K562 (cell line): ENCODE measurements around the gene AKT1S1. TPM values are rescaled to one million over a fixed set of nuclear protein-coding genes. Genes with fewer than 3 reads are reported as not detected.

Experiments used
- ATAC-seq: fragments of 200-7000 bp; cut with Tn5 transposase; 3 replicates; pipeline ENCODE4 v1.9.1; 2020; ENCODE audit warnings: moderate library complexity
- BruUV-seq: library from RNA; stranded (reverse); fragments of 400-500 nt; replicated peaks from 2 replicates; lab custom pipeline; 2021; lab: Mats Ljungman, UMichigan
- CTCF ChIA-PET: fragments of 300-600 bp; formaldehyde crosslinking; extraction: SDS; loops from one replicate; lab custom pipeline; 2021; ENCODE audit warnings: low intra/inter-chr PET ratio; lab: Yijun Ruan, JAX
- POLR2A ChIA-PET: fragments of 300-600, 350-650 bp; sonication (Branson Sonifier 250); formaldehyde crosslinking; extraction: SDS; loops from one replicate; lab custom pipeline; 2021; ENCODE audit warnings: antibody characterized with exemption, inconsistent platforms; lab: Yijun Ruan, JAX
- DNase-seq, 4 experiments: peaks; one replicate each; pipeline versions ENCODE4 v3.0.0 to v3.0.0-alpha.2; 2011 to 2018; ENCODE audit warnings: low spot score in 3 of 4, mixed read lengths in 3 of 4; ENCODE audit errors: extremely low read depth in 1 of 4
- FAIRE-seq: peaks from 2 replicates; lab custom pipeline; 2011; peaks lifted over from hg19 to GRCh38; lab: Jason Lieb, UNC
- H2AFZ ChIP-seq: 2 replicates; pipeline ENCODE4 v1.6.0; 2011; ENCODE audit warnings: low read depth, low read length, control low read depth, inconsistent platforms
- H3K27ac ChIP-seq: fragments of 200-600 bp; 3 replicates; pipeline ENCODE4 v1.8.0; 2011; ENCODE audit warnings: low read depth, mild to moderate bottlenecking, control low read depth, inconsistent platforms, low read length, moderate library complexity, mixed read lengths; ENCODE audit errors: extremely low read depth
- H3K27me3 ChIP-seq, 2 experiments: fragments of 300-600 bp in 1 of 2; 2 replicates in 1 of 2; 3 replicates in 1 of 2; pipeline versions ENCODE4 v1.6.0 to v1.8.0; 2011; ENCODE audit warnings: inconsistent platforms in 2 of 2, low read length in 2 of 2, mild to moderate bottlenecking in 1 of 2, mixed read lengths in 1 of 2, moderate library complexity in 1 of 2; ENCODE audit not compliant: control insufficient read depth in 2 of 2, insufficient read depth in 2 of 2
- H3K36me3 ChIP-seq: fragments of 300-600 bp; 3 replicates; pipeline ENCODE4 v1.8.0; 2011; ENCODE audit warnings: mild to moderate bottlenecking, low read length, inconsistent platforms; ENCODE audit not compliant: control insufficient read depth, insufficient read depth
- H3K4me1 ChIP-seq, 2 experiments: fragments of 200-600 bp in 1 of 2; replicated peaks in 1 of 2; 2 replicates in 1 of 2; 3 replicates in 1 of 2; pipeline versions ENCODE4 v1.5.1 to v1.8.0; 2011; ENCODE audit warnings: inconsistent platforms in 2 of 2, low read length in 2 of 2, mild to moderate bottlenecking in 1 of 2, mixed read lengths in 1 of 2, moderate library complexity in 1 of 2; ENCODE audit not compliant: control insufficient read depth in 2 of 2, insufficient read depth in 2 of 2
- H3K4me2 ChIP-seq: 2 replicates; pipeline ENCODE4 v1.6.1; 2011; ENCODE audit warnings: low read length, control low read depth, inconsistent platforms, mixed read lengths; ENCODE audit not compliant: insufficient read depth
- H3K4me3 ChIP-seq: fragments of 200-600 bp; sonication (generic), shearing (Covaris generic); 2 replicates; pipeline ENCODE4 v1.5.1; 2016; ENCODE audit warnings: control low read depth, inconsistent platforms
- H3K79me2 ChIP-seq: fragments of 200-600 bp; 3 replicates; pipeline ENCODE4 v1.8.0; 2011; ENCODE audit warnings: low read length, inconsistent platforms; ENCODE audit not compliant: control insufficient read depth, insufficient read depth
- H3K9ac ChIP-seq, 2 experiments: 2 replicates each; pipeline versions ENCODE4 v1.6.0 to v1.6.1; 2011; ENCODE audit warnings: low read depth in 2 of 2, low read length in 2 of 2, control low read depth in 1 of 2, inconsistent platforms in 1 of 2, mild to moderate bottlenecking in 1 of 2, mixed read lengths in 1 of 2; ENCODE audit not compliant: insufficient read depth in 1 of 2
- H3K9me1 ChIP-seq: one replicate; pipeline ENCODE4 v1.6.0; 2011; ENCODE audit warnings: inconsistent platforms, mild to moderate bottlenecking, low read length, moderate library complexity; ENCODE audit not compliant: control insufficient read depth, insufficient read depth
- H3K9me3 ChIP-seq: replicated peaks from 2 replicates; pipeline ENCODE4 v1.5.1; 2011; ENCODE audit warnings: low read depth, low read length, inconsistent platforms; ENCODE audit not compliant: control insufficient read depth, insufficient read depth
- H4K20me1 ChIP-seq: replicated peaks from 2 replicates; pipeline ENCODE4 v1.6.1; 2011; ENCODE audit warnings: low read length, inconsistent platforms, mixed read lengths; ENCODE audit not compliant: control insufficient read depth, insufficient read depth
- JUND ChIP-seq, 2 experiments: IDR thresholded peaks; 2 replicates in 1 of 2; 3 replicates in 1 of 2; pipeline ENCODE4 v1.6.1; 2011; ENCODE audit warnings: borderline replicate concordance in 2 of 2, low read depth in 2 of 2, low read length in 2 of 2, improper control_type of control experiment in 1 of 2, missing biosample characterization in 1 of 2, missing genetic modification characterization in 1 of 2, missing genetic modification reagents in 1 of 2
- RCOR1 ChIP-seq, 2 experiments: IDR thresholded peaks; 2 replicates each; pipeline ENCODE4 v1.6.1; 2012; ENCODE audit warnings: low read depth in 2 of 2, low read length in 2 of 2, borderline replicate concordance in 1 of 2, improper control_type of control experiment in 1 of 2
- SMARCA5 ChIP-seq: fragments of 450-650 bp; IDR thresholded peaks from 2 replicates; pipeline ENCODE4 v1.6.1; 2016
- SMC3 ChIP-seq: conservative IDR thresholded peaks from 2 replicates; pipeline ENCODE4 v1.6.1; 2011; ENCODE audit warnings: low read depth, low read length, improper control_type of control experiment; ENCODE audit not compliant: insufficient read depth
- SREBF1 ChIP-seq: fragments of 150-350 bp; IDR thresholded peaks from 2 replicates; pipeline ENCODE4 v1.6.1; 2014; ENCODE audit warnings: antibody characterized with exemption, low read depth, low read length, borderline replicate concordance
- TBL1XR1 ChIP-seq, 2 experiments: IDR thresholded peaks; 2 replicates each; pipeline ENCODE4 v1.6.1; 2012; ENCODE audit warnings: improper control_type of control experiment in 2 of 2, low read length in 2 of 2, mild to moderate bottlenecking in 1 of 2
- TFAP4 ChIP-seq: sonication (generic); formaldehyde crosslinking; IDR thresholded peaks from 2 replicates; pipeline ENCODE4 v1.8.0; 2022; ENCODE audit warnings: missing genetic modification reagents, mild to moderate bottlenecking, moderate library complexity, borderline replicate concordance
- VEZF1 ChIP-seq: fragments of 200-800 bp; sonication (Bioruptor generic); IDR thresholded peaks from 2 replicates; pipeline ENCODE4 v1.6.1; 2017; ENCODE audit warnings: missing genetic modification characterization, missing compliant biosample characterization
- ZBTB33 ChIP-seq: sonication (generic); formaldehyde crosslinking; IDR thresholded peaks from 2 replicates; pipeline ENCODE4 v1.8.1; 2023; ENCODE audit warnings: mild to moderate bottlenecking, missing genetic modification reagents
- WGBS: fragments of 100-300 bp; shearing (Covaris generic); methylation state at CpG from one replicate; pipeline ENCODE4 v1.1.6; 2016; ENCODE audit warnings: low coverage, mixed read lengths; ENCODE audit not compliant: insufficient coverage; ENCODE audit errors: missing lambda C conversion rate; 5-methylcytosine and 5-hydroxymethylcytosine counted together
- in situ Hi-C: fragments of 300-500 bp; cut with MboI; formaldehyde crosslinking; loops from 4 replicates; pipeline ENCODE4 v1.15.0; 2018; ENCODE audit warnings: inconsistent platforms, mixed read lengths
- intact Hi-C: fragments of 100-400 bp; cut with micrococcal nuclease; formaldehyde crosslinking; loops from 2 replicates; pipeline ENCODE4 v1.14.2; 2022
- polyA plus RNA-seq, 8 experiments: library from polyadenylated mRNA; depleted of rRNA in 4 of 8; stranded (reverse) in 5 of 8; unstranded in 3 of 8; fragments of >200 nt; fragmentation: Nextera tagmentation in 2 of 8; fragmentation: Illumina TruSeq in 1 of 8; extraction: Ambion mirVana in 2 of 8; extraction: Trizol in 1 of 8; gene quantifications; 2 replicates each; pipeline versions ENCODE4 v1.2.1 to v1.2.3, GENCODE V29; 2011 to 2014; ENCODE audit warnings: inconsistent platforms in 1 of 8, missing spikeins in 1 of 8
- total RNA-seq, 7 experiments: library from RNA; depleted of rRNA in 6 of 7; stranded (reverse); fragments of >200 nt in 6 of 7; fragmentation: Illumina TruSeq in 2 of 7; extraction: Trizol in 2 of 7; gene quantifications; 2 replicates each; pipeline versions ENCODE4 v1.2.1 to v1.2.3, GENCODE V29; 2011 to 2021; ENCODE audit warnings: low replicate concordance in 1 of 7

The AKT1S1 gene
- total and polyA plus RNA-seq, 9 of the 15 experiments (the other 6 are each of a cell fraction or from before 2014, with no cell fraction given), result 1.2 to 50.3 (median 17.1) TPM

- POLR2A ChIA-PET, result interaction anchor here (1.5 kb wide), 1 partner anchor 9 kb away, joined by 7 read pairs; no protein-coding TSS in a partner anchor
- H3K9me3 ChIP-seq, result no peaks in the 10 kb centered on the region
- ATAC-seq (peak; percentile 54), DNase-seq (peak; percentile 54 to 83 (median 64)), FAIRE-seq (peak; percentile 74)
- in situ Hi-C loops, result no loop called here
- peaks cover 20 to 81% of the 10 kb centered on the region in 2 experiments; a peak in 4 of 5 replicates for H3K4me1 ChIP-seq
- H2AFZ ChIP-seq, result no peak overlapping the region
- no TSS peak for BruUV-seq
- H3K9me1 ChIP-seq, result peaks cover 4% of the 10 kb centered on the region
- H3K4me3 ChIP-seq, result no peak overlapping the region
- peaks cover 72% of the 10 kb centered on the region for H3K36me3 ChIP-seq
- peaks cover 39% of the 10 kb centered on the region for H3K79me2 ChIP-seq
- no peaks in the 10 kb centered on the region for H3K27me3 ChIP-seq
- WGBS, result 93% methylated on average over 15 of the region's 49 CpGs
- intact Hi-C loops, result no loop called here
- no peak overlapping the region for H3K4me2 ChIP-seq
- peaks cover 24% of the 10 kb centered on the region; the same call in 1 of the 2 replicates for H4K20me1 ChIP-seq
- H3K27ac ChIP-seq, result 0 out of 3 replicates have a peak overlapping the region, but pooled peaks have one; percentile 25
- peak overlapping the region in 1 of 2 experiments; percentile 81; a peak in 2 of 4 replicates for H3K9ac ChIP-seq
- CTCF ChIA-PET, result no interaction called here
- 0 out of 2 replicates have a peak, but pooled peaks have one; percentile 47 for TF ChIP-seq SMARCA5
- peak; percentile 68 for TF ChIP-seq ZBTB33 (CRISPR knock-in tag)
- TF ChIP-seq TFAP4 (CRISPR knock-in tag), result 0 out of 2 replicates have a peak, but pooled peaks have one; percentile 31
- no peak for TF ChIP-seq SREBF1
- TF ChIP-seq RCOR1 (IDR thresholded peaks at IDR 0.05; ENCODE audit: borderline replicate concordance in 1 of 2, low read depth in 2 of 2, low read length in 2 of 2), result peak in 1 of 2 experiments; percentile 38; a peak in 1 of 4 replicates
- peak; percentile 41 for TF ChIP-seq VEZF1
- no peak for TF ChIP-seq JUND (IDR thresholded peaks at IDR 0.05; ENCODE audit: borderline replicate concordance, low read depth, low read length)
- TF ChIP-seq JUND (tag; IDR thresholded peaks at IDR 0.05; ENCODE audit: borderline replicate concordance, low read depth, low read length), result no peak
- no peak for TF ChIP-seq SMC3
- no peak for TF ChIP-seq TBL1XR1 (IDR thresholded peaks at IDR 0.05; ENCODE audit: low read length in 2 of 2)
These were observed 14.5 kb downstream of the AKT1S1 start for GRCh38 chr19:49862391-49863253.
